H1 (cell line): ENCODE data around the gene SYT17. TPM values are rescaled to one million over a fixed set of nuclear protein-coding genes. Genes with fewer than 3 reads are reported as not detected.

ENCODE experiments used
- polyA plus RNA-seq, 7 experiments: library from polyadenylated mRNA; depleted of rRNA in 3 of 7; stranded (reverse) in 5 of 7; unstranded in 2 of 7; fragments of >200 nt in 5 of 7; fragments of 200-250 nt in 2 of 7; gene quantifications; 1 replicate in 5 of 7; 2 replicates in 1 of 7; 4 replicates in 1 of 7; pipeline versions ENCODE4 v1.2.1 to v1.2.3, GENCODE V29; 2011 to 2013; ENCODE audit warnings: missing spikeins in 2 of 7, mixed read lengths in 2 of 7
- total RNA-seq: library from RNA; stranded (reverse); fragmentation: NEBNext Ultra II Directional; extraction: Animal tissue kit (Norgen Biotek cat#: 25700); gene quantifications from 2 replicates; pipeline ENCODE4 v1.2.1, GENCODE V29; 2021
- TF ChIP-seq, protein P1 (sequence below): fragments of 300-600 bp; sonication (generic); IDR thresholded peaks from 2 replicates; pipeline ENCODE4 v1.7.1; 2012; ENCODE audit warnings: low read length, moderate library complexity, mild to moderate bottlenecking, inconsistent platforms; ENCODE audit not compliant: insufficient replicate concordance

Gene SYT17
- total and polyA plus RNA-seq, 2 of the 8 experiments (the other 6 are each of a cell fraction or from before 2014, with no cell fraction given) = 5.8 to 18.1 TPM

DNA sequence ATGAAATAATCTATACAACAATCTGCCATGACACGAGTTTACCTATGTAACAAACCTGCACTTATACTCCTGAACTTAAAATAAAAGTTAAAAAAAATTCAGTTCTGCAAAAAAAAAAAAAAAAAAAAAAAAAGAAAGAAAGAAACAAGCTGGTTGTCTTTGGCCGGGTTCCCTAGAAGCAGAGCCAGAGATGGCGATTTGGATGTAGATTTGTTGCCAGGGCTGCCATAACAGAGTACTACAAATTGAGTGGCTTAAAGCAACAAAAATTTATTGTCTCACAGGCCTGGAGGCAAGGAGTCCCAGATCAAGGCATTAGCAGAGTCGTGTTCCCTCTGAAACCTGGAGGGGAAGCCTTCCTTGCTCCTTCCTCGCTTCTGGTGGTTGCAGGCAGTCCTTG is 20.4 kb downstream of the SYT17 start (continued):
- TF ChIP-seq, protein P1, sequence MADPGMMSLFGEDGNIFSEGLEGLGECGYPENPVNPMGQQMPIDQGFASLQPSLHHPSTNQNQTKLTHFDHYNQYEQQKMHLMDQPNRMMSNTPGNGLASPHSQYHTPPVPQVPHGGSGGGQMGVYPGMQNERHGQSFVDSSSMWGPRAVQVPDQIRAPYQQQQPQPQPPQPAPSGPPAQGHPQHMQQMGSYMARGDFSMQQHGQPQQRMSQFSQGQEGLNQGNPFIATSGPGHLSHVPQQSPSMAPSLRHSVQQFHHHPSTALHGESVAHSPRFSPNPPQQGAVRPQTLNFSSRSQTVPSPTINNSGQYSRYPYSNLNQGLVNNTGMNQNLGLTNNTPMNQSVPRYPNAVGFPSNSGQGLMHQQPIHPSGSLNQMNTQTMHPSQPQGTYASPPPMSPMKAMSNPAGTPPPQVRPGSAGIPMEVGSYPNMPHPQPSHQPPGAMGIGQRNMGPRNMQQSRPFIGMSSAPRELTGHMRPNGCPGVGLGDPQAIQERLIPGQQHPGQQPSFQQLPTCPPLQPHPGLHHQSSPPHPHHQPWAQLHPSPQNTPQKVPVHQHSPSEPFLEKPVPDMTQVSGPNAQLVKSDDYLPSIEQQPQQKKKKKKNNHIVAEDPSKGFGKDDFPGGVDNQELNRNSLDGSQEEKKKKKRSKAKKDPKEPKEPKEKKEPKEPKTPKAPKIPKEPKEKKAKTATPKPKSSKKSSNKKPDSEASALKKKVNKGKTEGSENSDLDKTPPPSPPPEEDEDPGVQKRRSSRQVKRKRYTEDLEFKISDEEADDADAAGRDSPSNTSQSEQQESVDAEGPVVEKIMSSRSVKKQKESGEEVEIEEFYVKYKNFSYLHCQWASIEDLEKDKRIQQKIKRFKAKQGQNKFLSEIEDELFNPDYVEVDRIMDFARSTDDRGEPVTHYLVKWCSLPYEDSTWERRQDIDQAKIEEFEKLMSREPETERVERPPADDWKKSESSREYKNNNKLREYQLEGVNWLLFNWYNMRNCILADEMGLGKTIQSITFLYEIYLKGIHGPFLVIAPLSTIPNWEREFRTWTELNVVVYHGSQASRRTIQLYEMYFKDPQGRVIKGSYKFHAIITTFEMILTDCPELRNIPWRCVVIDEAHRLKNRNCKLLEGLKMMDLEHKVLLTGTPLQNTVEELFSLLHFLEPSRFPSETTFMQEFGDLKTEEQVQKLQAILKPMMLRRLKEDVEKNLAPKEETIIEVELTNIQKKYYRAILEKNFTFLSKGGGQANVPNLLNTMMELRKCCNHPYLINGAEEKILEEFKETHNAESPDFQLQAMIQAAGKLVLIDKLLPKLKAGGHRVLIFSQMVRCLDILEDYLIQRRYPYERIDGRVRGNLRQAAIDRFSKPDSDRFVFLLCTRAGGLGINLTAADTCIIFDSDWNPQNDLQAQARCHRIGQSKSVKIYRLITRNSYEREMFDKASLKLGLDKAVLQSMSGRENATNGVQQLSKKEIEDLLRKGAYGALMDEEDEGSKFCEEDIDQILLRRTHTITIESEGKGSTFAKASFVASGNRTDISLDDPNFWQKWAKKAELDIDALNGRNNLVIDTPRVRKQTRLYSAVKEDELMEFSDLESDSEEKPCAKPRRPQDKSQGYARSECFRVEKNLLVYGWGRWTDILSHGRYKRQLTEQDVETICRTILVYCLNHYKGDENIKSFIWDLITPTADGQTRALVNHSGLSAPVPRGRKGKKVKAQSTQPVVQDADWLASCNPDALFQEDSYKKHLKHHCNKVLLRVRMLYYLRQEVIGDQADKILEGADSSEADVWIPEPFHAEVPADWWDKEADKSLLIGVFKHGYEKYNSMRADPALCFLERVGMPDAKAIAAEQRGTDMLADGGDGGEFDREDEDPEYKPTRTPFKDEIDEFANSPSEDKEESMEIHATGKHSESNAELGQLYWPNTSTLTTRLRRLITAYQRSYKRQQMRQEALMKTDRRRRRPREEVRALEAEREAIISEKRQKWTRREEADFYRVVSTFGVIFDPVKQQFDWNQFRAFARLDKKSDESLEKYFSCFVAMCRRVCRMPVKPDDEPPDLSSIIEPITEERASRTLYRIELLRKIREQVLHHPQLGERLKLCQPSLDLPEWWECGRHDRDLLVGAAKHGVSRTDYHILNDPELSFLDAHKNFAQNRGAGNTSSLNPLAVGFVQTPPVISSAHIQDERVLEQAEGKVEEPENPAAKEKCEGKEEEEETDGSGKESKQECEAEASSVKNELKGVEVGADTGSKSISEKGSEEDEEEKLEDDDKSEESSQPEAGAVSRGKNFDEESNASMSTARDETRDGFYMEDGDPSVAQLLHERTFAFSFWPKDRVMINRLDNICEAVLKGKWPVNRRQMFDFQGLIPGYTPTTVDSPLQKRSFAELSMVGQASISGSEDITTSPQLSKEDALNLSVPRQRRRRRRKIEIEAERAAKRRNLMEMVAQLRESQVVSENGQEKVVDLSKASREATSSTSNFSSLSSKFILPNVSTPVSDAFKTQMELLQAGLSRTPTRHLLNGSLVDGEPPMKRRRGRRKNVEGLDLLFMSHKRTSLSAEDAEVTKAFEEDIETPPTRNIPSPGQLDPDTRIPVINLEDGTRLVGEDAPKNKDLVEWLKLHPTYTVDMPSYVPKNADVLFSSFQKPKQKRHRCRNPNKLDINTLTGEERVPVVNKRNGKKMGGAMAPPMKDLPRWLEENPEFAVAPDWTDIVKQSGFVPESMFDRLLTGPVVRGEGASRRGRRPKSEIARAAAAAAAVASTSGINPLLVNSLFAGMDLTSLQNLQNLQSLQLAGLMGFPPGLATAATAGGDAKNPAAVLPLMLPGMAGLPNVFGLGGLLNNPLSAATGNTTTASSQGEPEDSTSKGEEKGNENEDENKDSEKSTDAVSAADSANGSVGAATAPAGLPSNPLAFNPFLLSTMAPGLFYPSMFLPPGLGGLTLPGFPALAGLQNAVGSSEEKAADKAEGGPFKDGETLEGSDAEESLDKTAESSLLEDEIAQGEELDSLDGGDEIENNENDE = no peak
